ENCODE data around the gene STIM2. TPM values are rescaled to one million over a fixed set of nuclear protein-coding genes. Genes with fewer than 3 reads are reported as not detected.
"Not testable (repeated sequence)": the region's sequence is repeated elsewhere in the genome, so short reads cannot be mapped to it uniquely, and the experiment has no call there.

Gene STIM2
- total RNA-seq, 1 experiment from 2014 or later = 203 TPM

- H3K9me3 ChIP-seq (ENCODE audit: low read length); H3K79me2 ChIP-seq (ENCODE audit: low read length); H3K36me3 ChIP-seq (ENCODE audit: insufficient read depth, low read length); H3K27me3 ChIP-seq (ENCODE audit: low read length); H3K9me2 ChIP-seq (replicated peaks; ENCODE audit: insufficient read depth, low read length); H2AFZ ChIP-seq (ENCODE audit: low read length); H4K20me1 ChIP-seq (ENCODE audit: insufficient read depth, low read depth, low read length): not testable (repeated sequence)
- Histone ChIP-seq H3K27ac (ENCODE audit: low read length) (peak overlapping the region; percentile 98), H3K4me1 (ENCODE audit: low read length) (peaks cover 89% of the 10 kb centered on the region), H3K4me2 (ENCODE audit: low read depth, low read length, poor library complexity, severe bottlenecking) (peak overlapping the region; percentile 69), H3K4me3 (ENCODE audit: low read length) (peak overlapping the region; percentile 4; the same call in 1 of the 2 replicates), H3K9ac (ENCODE audit: low read length) (peak overlapping the region; percentile 71)
- peak; percentile 74 for DNase-seq
Observed at GRCh38 chr4:26827336-26827735, 33.3 kb upstream of the STIM2 start.

- H3K4me2 ChIP-seq (ENCODE audit: low read depth, low read length, poor library complexity, severe bottlenecking) = peak overlapping the region; percentile 69
- H3K4me1 ChIP-seq (ENCODE audit: low read length) = peaks cover 89% of the 10 kb centered on the region
- no peaks in the 10 kb centered on the region for H4K20me1 ChIP-seq (ENCODE audit: insufficient read depth, low read depth, low read length)
- no peaks in the 10 kb centered on the region for H3K9me3 ChIP-seq (ENCODE audit: low read length)
- H3K79me2 ChIP-seq (ENCODE audit: low read length) = no peaks in the 10 kb centered on the region
- no peak overlapping the region for H2AFZ ChIP-seq (ENCODE audit: low read length)
- no peaks in the 10 kb centered on the region for H3K27me3 ChIP-seq (ENCODE audit: low read length)
- peak overlapping the region; percentile 71 for H3K9ac ChIP-seq (ENCODE audit: low read length)
- no peaks in the 10 kb centered on the region for H3K36me3 ChIP-seq (ENCODE audit: insufficient read depth, low read length)
- peak overlapping the region; percentile 98 for H3K27ac ChIP-seq (ENCODE audit: low read length)
- peak; percentile 63 for DNase-seq
- H3K4me3 ChIP-seq (ENCODE audit: low read length) = no peak overlapping the region
- H3K9me2 ChIP-seq (replicated peaks; ENCODE audit: insufficient read depth, low read length) = no peaks in the 10 kb centered on the region
Observed at GRCh38 chr4:26827798-26828197, 32.8 kb upstream of the STIM2 start.

GRCh38 chr4:26829018-26829417 is 31.6 kb upstream of the STIM2 start:
- H3K4me3 ChIP-seq (ENCODE audit: low read length) = peak overlapping the region; percentile 56
- no peaks in the 10 kb centered on the region for H3K9me3 ChIP-seq (ENCODE audit: low read length)
- peak overlapping the region; percentile 98 for H3K27ac ChIP-seq (ENCODE audit: low read length)
- no peaks in the 10 kb centered on the region for H3K27me3 ChIP-seq (ENCODE audit: low read length)
- no peak overlapping the region for H2AFZ ChIP-seq (ENCODE audit: low read length)
- peaks cover 83% of the 10 kb centered on the region for H3K4me1 ChIP-seq (ENCODE audit: low read length)
- H4K20me1 ChIP-seq (ENCODE audit: insufficient read depth, low read depth, low read length) = no peaks in the 10 kb centered on the region
- no peaks in the 10 kb centered on the region for H3K36me3 ChIP-seq (ENCODE audit: insufficient read depth, low read length)
- peak overlapping the region; percentile 69 for H3K4me2 ChIP-seq (ENCODE audit: low read depth, low read length, poor library complexity, severe bottlenecking)
- no peak for DNase-seq
- H3K79me2 ChIP-seq (ENCODE audit: low read length) = no peaks in the 10 kb centered on the region
- peak overlapping the region; percentile 71 for H3K9ac ChIP-seq (ENCODE audit: low read length)
- no peaks in the 10 kb centered on the region for H3K9me2 ChIP-seq (replicated peaks; ENCODE audit: insufficient read depth, low read length)

- Histone ChIP-seq H3K4me1 (ENCODE audit: low read length) (peaks cover 77% of the 10 kb centered on the region), H2AFZ (ENCODE audit: low read length) (no peak overlapping the region), H3K27ac (ENCODE audit: low read length) (peak overlapping the region; percentile 98), H3K79me2 (ENCODE audit: low read length) (no peaks in the 10 kb centered on the region), H3K9me3 (ENCODE audit: low read length) (no peaks in the 10 kb centered on the region), H4K20me1 (ENCODE audit: insufficient read depth, low read depth, low read length) (no peaks in the 10 kb centered on the region), H3K36me3 (ENCODE audit: insufficient read depth, low read length) (no peaks in the 10 kb centered on the region), H3K4me3 (ENCODE audit: low read length) (peak overlapping the region; percentile 56), H3K9ac (ENCODE audit: low read length) (peak overlapping the region; percentile 71), H3K4me2 (ENCODE audit: low read depth, low read length, poor library complexity, severe bottlenecking) (peak overlapping the region; percentile 69), H3K27me3 (ENCODE audit: low read length) (no peaks in the 10 kb centered on the region), H3K9me2 (replicated peaks; ENCODE audit: insufficient read depth, low read length) (no peaks in the 10 kb centered on the region)
- peak; percentile 89 for DNase-seq
Observed at GRCh38 chr4:26830033-26830432, 30.6 kb upstream of the STIM2 start.

GRCh38 chr4:26830701-26831100 is 29.9 kb upstream of the STIM2 start:
- H2AFZ ChIP-seq (ENCODE audit: low read length) = no peak overlapping the region
- no peaks in the 10 kb centered on the region; the same call in 1 of the 2 replicates for H3K36me3 ChIP-seq (ENCODE audit: insufficient read depth, low read length)
- DNase-seq = peak; percentile 77
- peak overlapping the region; percentile 71 for H3K9ac ChIP-seq (ENCODE audit: low read length)
- H3K4me3 ChIP-seq (ENCODE audit: low read length) = peak overlapping the region; percentile 56
- H3K9me2 ChIP-seq (replicated peaks; ENCODE audit: insufficient read depth, low read length) = no peaks in the 10 kb centered on the region
- no peaks in the 10 kb centered on the region for H3K27me3 ChIP-seq (ENCODE audit: low read length)
- no peaks in the 10 kb centered on the region for H3K9me3 ChIP-seq (ENCODE audit: low read length)
- peaks cover 72% of the 10 kb centered on the region for H3K4me1 ChIP-seq (ENCODE audit: low read length)
- no peaks in the 10 kb centered on the region for H4K20me1 ChIP-seq (ENCODE audit: insufficient read depth, low read depth, low read length)
- H3K4me2 ChIP-seq (ENCODE audit: low read depth, low read length, poor library complexity, severe bottlenecking) = peak overlapping the region; percentile 69
- peak overlapping the region; percentile 98 for H3K27ac ChIP-seq (ENCODE audit: low read length)
- no peaks in the 10 kb centered on the region for H3K79me2 ChIP-seq (ENCODE audit: low read length)

GRCh38 chr4:26836539-26836938 is 24.1 kb upstream of the STIM2 start:
- no peak overlapping the region for H3K9ac ChIP-seq (ENCODE audit: low read length)
- H3K9me3 ChIP-seq (ENCODE audit: low read length) = no peaks in the 10 kb centered on the region
- DNase-seq = no peak
- H4K20me1 ChIP-seq (ENCODE audit: insufficient read depth, low read depth, low read length) = no peaks in the 10 kb centered on the region
- no peaks in the 10 kb centered on the region for H3K27me3 ChIP-seq (ENCODE audit: low read length)
- no peak overlapping the region for H2AFZ ChIP-seq (ENCODE audit: low read length)
- no peak overlapping the region for H3K4me2 ChIP-seq (ENCODE audit: low read depth, low read length, poor library complexity, severe bottlenecking)
- no peaks in the 10 kb centered on the region for H3K9me2 ChIP-seq (replicated peaks; ENCODE audit: insufficient read depth, low read length)
- H3K4me3 ChIP-seq (ENCODE audit: low read length) = no peak overlapping the region
- H3K4me1 ChIP-seq (ENCODE audit: low read length) = peaks cover 14% of the 10 kb centered on the region
- no peaks in the 10 kb centered on the region for H3K79me2 ChIP-seq (ENCODE audit: low read length)
- no peak overlapping the region for H3K27ac ChIP-seq (ENCODE audit: low read length)
- no peaks in the 10 kb centered on the region; the same call in 1 of the 2 replicates for H3K36me3 ChIP-seq (ENCODE audit: insufficient read depth, low read length)

GRCh38 chr4:26837993-26838842 is 22.4 kb upstream of the STIM2 start:
- H3K79me2 ChIP-seq (ENCODE audit: low read length) = no peaks in the 10 kb centered on the region
- no peaks in the 10 kb centered on the region for H3K27me3 ChIP-seq (ENCODE audit: low read length)
- no peaks in the 10 kb centered on the region for H4K20me1 ChIP-seq (ENCODE audit: insufficient read depth, low read depth, low read length)
- no peak overlapping the region for H2AFZ ChIP-seq (ENCODE audit: low read length)
- H3K9me2 ChIP-seq (replicated peaks; ENCODE audit: insufficient read depth, low read length) = no peaks in the 10 kb centered on the region
- no peak overlapping the region for H3K9ac ChIP-seq (ENCODE audit: low read length)
- no peaks in the 10 kb centered on the region; the same call in 1 of the 2 replicates for H3K36me3 ChIP-seq (ENCODE audit: insufficient read depth, low read length)
- no peaks in the 10 kb centered on the region for H3K4me1 ChIP-seq (ENCODE audit: low read length)
- no peak overlapping the region for H3K27ac ChIP-seq (ENCODE audit: low read length)
- no peak overlapping the region for H3K4me2 ChIP-seq (ENCODE audit: low read depth, low read length, poor library complexity, severe bottlenecking)
- H3K9me3 ChIP-seq (ENCODE audit: low read length) = no peaks in the 10 kb centered on the region
- H3K4me3 ChIP-seq (ENCODE audit: low read length) = no peak overlapping the region
- DNase-seq = no peak

GRCh38 chr4:26839016-26839415 is 21.6 kb upstream of the STIM2 start:
- H3K4me1 ChIP-seq (ENCODE audit: low read length) = no peaks in the 10 kb centered on the region
- no peaks in the 10 kb centered on the region; the same call in 1 of the 2 replicates for H3K36me3 ChIP-seq (ENCODE audit: insufficient read depth, low read length)
- H3K9ac ChIP-seq (ENCODE audit: low read length) = no peak overlapping the region
- no peak for DNase-seq
- no peak overlapping the region for H3K27ac ChIP-seq (ENCODE audit: low read length)
- H4K20me1 ChIP-seq (ENCODE audit: insufficient read depth, low read depth, low read length) = no peaks in the 10 kb centered on the region
- no peaks in the 10 kb centered on the region for H3K9me3 ChIP-seq (ENCODE audit: low read length)
- H3K9me2 ChIP-seq (replicated peaks; ENCODE audit: insufficient read depth, low read length) = no peaks in the 10 kb centered on the region
- no peaks in the 10 kb centered on the region for H3K79me2 ChIP-seq (ENCODE audit: low read length)
- H3K4me3 ChIP-seq (ENCODE audit: low read length) = no peak overlapping the region
- H3K4me2 ChIP-seq (ENCODE audit: low read depth, low read length, poor library complexity, severe bottlenecking) = no peak overlapping the region
- no peak overlapping the region for H2AFZ ChIP-seq (ENCODE audit: low read length)
- no peaks in the 10 kb centered on the region for H3K27me3 ChIP-seq (ENCODE audit: low read length)

All from Karpas-422 (cell line).